Hepatocyte (in vitro differentiated cells): ENCODE measurements around the gene RASSF3. TPM values are rescaled to one million over a fixed set of nuclear protein-coding genes. Genes with fewer than 3 reads are reported as not detected.

ENCODE experiments used
- DNase-seq: peaks from one replicate; pipeline ENCODE4 v3.0.0-alpha.2; 2016; ENCODE audit warnings: low spot score
- H2AFZ ChIP-seq: fragments of 200-600 bp; sonication (generic); 2 replicates; pipeline ENCODE4 v1.6.0; 2016; ENCODE audit warnings: antibody characterized with exemption, mild to moderate bottlenecking
- H3K27ac ChIP-seq: fragments of 200-600 bp; sonication (generic); 2 replicates; pipeline ENCODE4 v1.5.1; 2016; ENCODE audit warnings: mild to moderate bottlenecking
- H3K27me3 ChIP-seq: fragments of 200-600 bp; sonication (generic); 2 replicates; pipeline ENCODE4 v1.6.1; 2016
- H3K36me3 ChIP-seq: fragments of 200-600 bp; sonication (generic); replicated peaks from 2 replicates; pipeline ENCODE4 v1.5.1; 2016; ENCODE audit warnings: low read depth; ENCODE audit not compliant: insufficient read depth
- H3K4me1 ChIP-seq: fragments of 200-600 bp; sonication (generic); 2 replicates; pipeline ENCODE4 v1.5.1; 2016; ENCODE audit warnings: mild to moderate bottlenecking, moderate library complexity; ENCODE audit not compliant: insufficient read depth
- H3K4me2 ChIP-seq: fragments of 200-600 bp; sonication (generic); 2 replicates; pipeline ENCODE4 v1.6.0; 2016
- H3K4me3 ChIP-seq: fragments of 200-600 bp; sonication (generic); 2 replicates; pipeline ENCODE4 v1.5.1; 2016; ENCODE audit warnings: mild to moderate bottlenecking
- H3K79me2 ChIP-seq: fragments of 200-600 bp; sonication (generic); 2 replicates; pipeline ENCODE4 v1.6.0; 2017; ENCODE audit warnings: mild to moderate bottlenecking
- H3K9me2 ChIP-seq: fragments of 200-600 bp; sonication (generic); replicated peaks from 2 replicates; pipeline ENCODE4 v1.6.0; 2017; ENCODE audit warnings: mild to moderate bottlenecking; ENCODE audit not compliant: insufficient read depth
- H3K9me3 ChIP-seq: fragments of 200-600 bp; sonication (generic); 2 replicates; pipeline ENCODE4 v1.5.1; 2016; ENCODE audit warnings: low read depth, mild to moderate bottlenecking
- H4K20me1 ChIP-seq: fragments of 200-600 bp; sonication (generic); 2 replicates; pipeline ENCODE4 v1.6.0; 2016; ENCODE audit warnings: mild to moderate bottlenecking; ENCODE audit not compliant: insufficient read depth, poor library complexity, severe bottlenecking
- CTCF ChIP-seq: fragments of 200-600 bp; sonication (generic); IDR thresholded peaks from 2 replicates; pipeline ENCODE4 v1.5.1; 2016; ENCODE audit warnings: antibody characterized with exemption, mild to moderate bottlenecking; ENCODE audit not compliant: poor library complexity
- EZH2 ChIP-seq: fragments of 200-600 bp; sonication (generic); IDR thresholded peaks from 2 replicates; pipeline ENCODE4 v1.6.1; 2016; ENCODE audit warnings: antibody characterized with exemption, mild to moderate bottlenecking, borderline replicate concordance
- EZH2phosphoT487 ChIP-seq: fragments of 200-600 bp; sonication (generic); IDR thresholded peaks from one replicate; pipeline ENCODE4 v1.6.1; 2018; ENCODE audit warnings: antibody characterized with exemption, mild to moderate bottlenecking, low read depth, moderate library complexity; ENCODE audit not compliant: unreplicated experiment, severe bottlenecking
- WGBS: methylation state at CpG from one replicate; pipeline ENCODE4 v1.1.6; 2016; ENCODE audit warnings: low lambda C conversion rate; ENCODE audit errors: missing lambda C conversion rate; 5-methylcytosine and 5-hydroxymethylcytosine counted together
- polyA plus RNA-seq: library from polyadenylated mRNA; unstranded; fragments of >200 nt; fragmentation: Nextera tagmentation; extraction: Ambion mirVana; gene quantifications from 2 replicates; pipeline ENCODE4 v1.2.1, GENCODE V29; 2016
- total RNA-seq: library from RNA; depleted of rRNA; stranded (reverse); fragments of >200 nt; gene quantifications from 2 replicates; pipeline ENCODE4 v1.2.3, GENCODE V29; 2014

Gene RASSF3
- total and polyA plus RNA-seq, 2 experiments from 2014 or later, result 7.8 to 22.3 TPM

- no peaks in the 10 kb centered on the region for H3K79me2 ChIP-seq
- TF ChIP-seq CTCF, result no peak
- no peak for TF ChIP-seq EZH2
- no peak for TF ChIP-seq EZH2phosphoT487
- DNase-seq, result no peak
These were observed 127.2 kb downstream of the RASSF3 start for GRCh38 chr12:64737539-64737938.

GRCh38 chr12:64739778-64740177 lies 129.5 kb downstream of the RASSF3 start:
- Histone ChIP-seq H3K9me2 (no peaks in the 10 kb centered on the region), H3K27me3 (no peaks in the 10 kb centered on the region), H3K4me2 (no peak overlapping the region), H3K4me3 (no peak overlapping the region), H3K79me2 (no peaks in the 10 kb centered on the region), H3K27ac (no peak overlapping the region), H2AFZ (no peak overlapping the region), H4K20me1 (no peaks in the 10 kb centered on the region), H3K4me1 (peaks cover 6% of the 10 kb centered on the region), H3K36me3 (peaks cover 3% of the 10 kb centered on the region), H3K9me3 (no peaks in the 10 kb centered on the region)
- WGBS, result 94% methylated on average over 2 of the region's 2 CpGs
- TF ChIP-seq CTCF, result no peak
- no peak for TF ChIP-seq EZH2
- DNase-seq, result no peak

More at GRCh38 chr12:64737539-64737938, 127.2 kb downstream of the RASSF3 start:
- Histone ChIP-seq H3K4me1 (no peaks in the 10 kb centered on the region), H4K20me1 (no peaks in the 10 kb centered on the region), H3K4me2 (no peak overlapping the region), H3K27me3 (no peaks in the 10 kb centered on the region), H3K9me2 (no peaks in the 10 kb centered on the region), H2AFZ (no peak overlapping the region), H3K4me3 (no peak overlapping the region), H3K27ac (no peak overlapping the region), H3K9me3 (no peaks in the 10 kb centered on the region), H3K36me3 (peaks cover 3% of the 10 kb centered on the region)
- 70% methylated on average over 1 of the region's 1 CpG for WGBS

- Histone ChIP-seq H3K27ac (no peak overlapping the region), H3K4me2 (no peak overlapping the region), H2AFZ (no peak overlapping the region), H3K4me1 (peaks cover 6% of the 10 kb centered on the region), H3K9me3 (no peaks in the 10 kb centered on the region), H3K36me3 (peaks cover 4% of the 10 kb centered on the region), H4K20me1 (no peaks in the 10 kb centered on the region), H3K9me2 (no peaks in the 10 kb centered on the region), H3K27me3 (no peaks in the 10 kb centered on the region), H3K79me2 (no peaks in the 10 kb centered on the region), H3K4me3 (no peak overlapping the region)
- TF ChIP-seq EZH2phosphoT487 (no peak), CTCF (no peak), EZH2 (no peak)
- 90% methylated on average over 2 of the region's 2 CpGs for WGBS
- no peak for DNase-seq
These were observed 130.4 kb downstream of the RASSF3 start for GRCh38 chr12:64740646-64741045.

- Histone ChIP-seq H3K27me3 (no peaks in the 10 kb centered on the region), H2AFZ (no peak overlapping the region), H3K4me3 (no peak overlapping the region), H3K4me2 (no peak overlapping the region), H3K9me2 (no peaks in the 10 kb centered on the region), H3K9me3 (no peaks in the 10 kb centered on the region), H3K79me2 (no peaks in the 10 kb centered on the region), H4K20me1 (no peaks in the 10 kb centered on the region), H3K4me1 (peaks cover 6% of the 10 kb centered on the region), H3K27ac (no peak overlapping the region), H3K36me3 (peaks cover 5% of the 10 kb centered on the region)
- no peak for TF ChIP-seq EZH2
- WGBS, result 95% methylated on average over 3 of the region's 3 CpGs
- no peak for DNase-seq
These were observed 132.1 kb downstream of the RASSF3 start for GRCh38 chr12:64742416-64742815.
